Smooth muscle cell (in vitro differentiated cells): ENCODE results near the gene ST7. TPM values are rescaled to one million over a fixed set of nuclear protein-coding genes. Genes with fewer than 3 reads are reported as not detected.

Experiments used
- DNase-seq: peaks from one replicate; lab custom pipeline; 2025; ENCODE audit not compliant: unreplicated experiment; lab: John Stamatoyannopoulos, UW
- H2AFZ ChIP-seq: fragments of 200-600 bp; sonication (generic); 2 replicates; pipeline ENCODE4 v1.6.0; 2016; ENCODE audit warnings: antibody characterized with exemption, low read depth, mild to moderate bottlenecking
- H3F3A ChIP-seq: fragments of 200-600 bp; sonication (generic); 2 replicates; pipeline ENCODE4 v1.6.0; 2017; ENCODE audit warnings: antibody characterized with exemption, low read depth
- H3K27ac ChIP-seq: fragments of 200-600 bp; sonication (generic); 2 replicates; pipeline ENCODE4 v1.5.1; 2016; ENCODE audit warnings: low read depth, mild to moderate bottlenecking
- H3K27me3 ChIP-seq: fragments of 200-600 bp; sonication (generic); 2 replicates; pipeline ENCODE4 v1.6.1; 2016; ENCODE audit warnings: low read depth, mild to moderate bottlenecking
- H3K36me3 ChIP-seq: fragments of 200-600 bp; sonication (generic); 2 replicates; pipeline ENCODE4 v1.5.1; 2016; ENCODE audit warnings: low read depth
- H3K4me1 ChIP-seq: fragments of 200-600 bp; sonication (generic); 2 replicates; pipeline ENCODE4 v1.5.1; 2016; ENCODE audit warnings: low read depth
- H3K4me2 ChIP-seq: fragments of 200-600 bp; sonication (generic); 2 replicates; pipeline ENCODE4 v1.6.0; 2016; ENCODE audit warnings: mild to moderate bottlenecking
- H3K4me3 ChIP-seq: fragments of 200-600 bp; sonication (generic); 2 replicates; pipeline ENCODE4 v1.5.1; 2016; ENCODE audit warnings: mild to moderate bottlenecking
- H3K79me2 ChIP-seq: fragments of 200-600 bp; sonication (generic); 2 replicates; pipeline ENCODE4 v1.6.0; 2016; ENCODE audit warnings: low read depth, mild to moderate bottlenecking
- H3K9ac ChIP-seq: fragments of 200-600 bp; sonication (generic); 2 replicates; pipeline ENCODE4 v1.6.0; 2016; ENCODE audit warnings: low read depth
- H3K9me3 ChIP-seq: fragments of 200-600 bp; sonication (generic); replicated peaks from 2 replicates; pipeline ENCODE4 v1.5.1; 2016; ENCODE audit warnings: low read depth
- H4K20me1 ChIP-seq: fragments of 200-600 bp; sonication (generic); 2 replicates; pipeline ENCODE4 v1.6.0; 2016; ENCODE audit warnings: low read depth
- WGBS: methylation state at CpG from one replicate; pipeline ENCODE4 v1.1.7; 2016; ENCODE audit warnings: low lambda C conversion rate; 5-methylcytosine and 5-hydroxymethylcytosine counted together
- polyA plus RNA-seq: library from polyadenylated mRNA; unstranded; fragments of >200 nt; fragmentation: Nextera tagmentation; extraction: Ambion mirVana; gene quantifications from 2 replicates; pipeline ENCODE4 v1.2.1, GENCODE V29; 2016
- total RNA-seq: library from RNA; depleted of rRNA; stranded (reverse); fragments of >200 nt; gene quantifications from 2 replicates; pipeline ENCODE4 v1.2.3, GENCODE V29; 2014
- TF ChIP-seq, protein P1 (sequence below): fragments of 200-600 bp; sonication (generic); IDR thresholded peaks from 2 replicates; pipeline ENCODE4 v1.5.1; 2017; ENCODE audit warnings: borderline replicate concordance, mild to moderate bottlenecking, antibody characterized with exemption; ENCODE audit not compliant: insufficient read depth, poor library complexity, severe bottlenecking

The ST7 gene
- total and polyA plus RNA-seq, 2 experiments from 2014 or later = 23.2 to 26.1 TPM

DNA sequence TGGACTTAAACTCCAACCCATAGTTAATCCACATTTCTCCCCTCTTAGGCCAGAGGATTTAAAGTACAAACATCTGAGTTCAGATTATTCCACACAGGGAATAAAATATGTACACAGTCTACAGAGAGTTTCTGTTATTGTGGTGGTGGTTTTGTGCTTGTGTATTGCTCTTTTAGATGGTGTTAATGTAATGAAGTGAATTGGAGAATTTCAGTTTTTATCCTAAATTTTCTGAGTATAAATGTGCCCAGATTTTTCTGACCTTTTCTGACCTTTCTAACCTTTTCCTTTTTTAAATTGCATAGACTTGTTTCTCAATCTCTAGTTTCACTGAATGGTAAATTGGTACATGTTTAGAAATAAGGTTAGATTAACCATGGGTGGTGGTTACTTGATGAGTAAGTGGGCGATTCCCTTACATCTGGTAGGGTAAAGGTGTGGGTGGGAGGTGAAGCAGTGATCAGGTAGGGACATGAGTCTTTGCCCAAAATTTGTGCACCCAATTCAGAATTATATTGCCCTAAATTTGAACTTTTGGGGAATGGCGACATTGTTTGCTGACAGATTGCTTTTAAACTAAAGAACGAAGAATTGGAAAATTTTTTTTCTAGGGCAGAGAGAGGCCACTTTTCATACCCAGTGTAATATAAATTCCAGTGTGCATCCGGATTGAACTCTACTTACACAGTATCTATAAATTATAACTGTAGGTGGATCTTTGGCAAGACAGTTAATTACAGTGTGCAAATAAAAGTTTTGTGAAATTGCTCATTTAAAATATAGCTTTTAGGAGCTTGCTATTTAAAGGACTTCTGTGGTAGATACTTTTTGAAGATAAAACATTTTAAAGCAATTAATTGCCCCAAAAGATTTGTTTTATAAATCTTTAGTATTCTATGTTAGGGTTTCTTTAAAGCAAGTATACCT is 62.2 kb downstream of the ST7 start:
- Histone ChIP-seq H3F3A (peaks cover 11% of the 10 kb centered on the region), H3K9me3 (no peaks in the 10 kb centered on the region), H3K4me1 (peaks cover 22% of the 10 kb centered on the region), H3K79me2 (peaks cover 52% of the 10 kb centered on the region), H2AFZ (no peak overlapping the region), H3K4me3 (peak overlapping the region; percentile 34), H3K27me3 (no peaks in the 10 kb centered on the region), H3K4me2 (peak overlapping the region; percentile 83), H3K36me3 (no peaks in the 10 kb centered on the region), H3K9ac (peak overlapping the region; percentile 17), H4K20me1 (no peaks in the 10 kb centered on the region), H3K27ac (peak overlapping the region; percentile 72)
- no peak for DNase-seq
- TF ChIP-seq, protein P1, sequence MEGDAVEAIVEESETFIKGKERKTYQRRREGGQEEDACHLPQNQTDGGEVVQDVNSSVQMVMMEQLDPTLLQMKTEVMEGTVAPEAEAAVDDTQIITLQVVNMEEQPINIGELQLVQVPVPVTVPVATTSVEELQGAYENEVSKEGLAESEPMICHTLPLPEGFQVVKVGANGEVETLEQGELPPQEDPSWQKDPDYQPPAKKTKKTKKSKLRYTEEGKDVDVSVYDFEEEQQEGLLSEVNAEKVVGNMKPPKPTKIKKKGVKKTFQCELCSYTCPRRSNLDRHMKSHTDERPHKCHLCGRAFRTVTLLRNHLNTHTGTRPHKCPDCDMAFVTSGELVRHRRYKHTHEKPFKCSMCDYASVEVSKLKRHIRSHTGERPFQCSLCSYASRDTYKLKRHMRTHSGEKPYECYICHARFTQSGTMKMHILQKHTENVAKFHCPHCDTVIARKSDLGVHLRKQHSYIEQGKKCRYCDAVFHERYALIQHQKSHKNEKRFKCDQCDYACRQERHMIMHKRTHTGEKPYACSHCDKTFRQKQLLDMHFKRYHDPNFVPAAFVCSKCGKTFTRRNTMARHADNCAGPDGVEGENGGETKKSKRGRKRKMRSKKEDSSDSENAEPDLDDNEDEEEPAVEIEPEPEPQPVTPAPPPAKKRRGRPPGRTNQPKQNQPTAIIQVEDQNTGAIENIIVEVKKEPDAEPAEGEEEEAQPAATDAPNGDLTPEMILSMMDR = no peak
- 88% methylated on average over 4 of the region's 4 CpGs for WGBS

- Histone ChIP-seq H4K20me1 (no peaks in the 10 kb centered on the region), H3K4me2 (no peak overlapping the region), H3K79me2 (peaks cover 56% of the 10 kb centered on the region), H3K27me3 (no peaks in the 10 kb centered on the region), H3K4me3 (no peak overlapping the region), H3F3A (peaks cover 4% of the 10 kb centered on the region), H2AFZ (no peak overlapping the region), H3K4me1 (peaks cover 32% of the 10 kb centered on the region), H3K27ac (no peak overlapping the region), H3K9me3 (no peaks in the 10 kb centered on the region), H3K9ac (no peak overlapping the region), H3K36me3 (no peaks in the 10 kb centered on the region)
- TF ChIP-seq, protein P1 = no peak
- no peak for DNase-seq
- 80% methylated on average over 4 of the region's 4 CpGs for WGBS
Measured at GRCh38 chr7:117017017-117017451, 63.7 kb downstream of the ST7 start.

DNA sequence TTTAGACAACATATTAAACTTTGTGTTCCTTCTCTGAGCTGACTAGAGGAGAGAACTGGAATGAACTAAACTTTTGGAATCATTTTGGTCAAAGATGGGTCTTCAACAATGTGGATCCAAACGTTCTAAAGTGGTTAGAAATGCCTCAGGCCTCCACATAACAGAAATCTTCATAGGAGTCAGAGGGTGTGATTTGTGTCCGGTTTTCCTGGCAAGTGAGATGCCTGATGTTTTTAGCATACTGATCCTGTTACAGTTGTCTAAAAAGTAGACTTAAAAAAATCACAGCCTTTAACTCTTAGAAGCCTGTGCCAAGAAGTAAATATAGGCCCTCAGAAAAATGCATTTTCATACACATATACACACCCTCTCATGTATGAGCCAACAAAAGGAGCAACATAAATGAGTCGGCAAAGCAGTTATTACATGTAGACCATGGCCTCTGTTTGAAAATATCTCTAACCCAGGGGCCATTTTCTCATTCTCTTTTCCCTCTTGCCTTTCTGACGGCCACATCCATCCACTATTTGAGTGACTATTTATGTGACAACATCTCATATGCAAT is 64.5 kb downstream of the ST7 start:
- no peak for DNase-seq
- WGBS = 67% methylated on average over 4 of the region's 4 CpGs
- Histone ChIP-seq H3K27me3 (no peaks in the 10 kb centered on the region), H3K9me3 (no peaks in the 10 kb centered on the region), H3F3A (peaks cover 3% of the 10 kb centered on the region), H3K4me3 (no peak overlapping the region), H3K9ac (no peak overlapping the region), H4K20me1 (no peaks in the 10 kb centered on the region), H3K36me3 (no peaks in the 10 kb centered on the region), H3K4me2 (no peak overlapping the region), H3K4me1 (peaks cover 32% of the 10 kb centered on the region), H3K27ac (peak overlapping the region; percentile 5), H2AFZ (no peak overlapping the region), H3K79me2 (peaks cover 58% of the 10 kb centered on the region)
- TF ChIP-seq, protein P1 = no peak
